Esophagus squamous epithelium (tissue), 5 donors: ENCODE results near the gene GFI1B. TPM values are rescaled to one million over a fixed set of nuclear protein-coding genes. Genes with fewer than 3 reads are reported as not detected.

ENCODE experiments used
- DNase-seq: peaks from one replicate; lab custom pipeline; 2025; lab: John Stamatoyannopoulos, UW
- H3K27ac ChIP-seq, 4 donors: fragments of 200-600 bp; sonication (generic); one replicate each; pipeline ENCODE4 v1.5.1; 2016 to 2019; ENCODE audit warnings: mild to moderate bottlenecking in 1 of 4
- H3K27me3 ChIP-seq, 4 donors: fragments of 200-600 bp; sonication (generic); 1 replicate in 3 of 4; 2 replicates in 1 of 4; pipeline versions ENCODE4 v1.5.1 to v1.6.0; 2017 to 2021; ENCODE audit warnings: antibody characterized with exemption in 1 of 4
- H3K36me3 ChIP-seq, 3 donors: fragments of 200-600 bp; sonication (generic); one replicate each; pipeline ENCODE4 v1.5.1; 2016 to 2019
- H3K4me1 ChIP-seq, 3 donors: fragments of 200-600 bp; sonication (generic); one replicate each; pipeline ENCODE4 v1.5.1; 2017 to 2019
- H3K4me3 ChIP-seq, 4 donors: fragments of 200-600 bp; sonication (generic); 1 replicate in 3 of 4; 2 replicates in 1 of 4; pipeline ENCODE4 v1.5.1; 2016 to 2019; ENCODE audit warnings: mild to moderate bottlenecking in 2 of 4, moderate library complexity in 1 of 4
- H3K9me3 ChIP-seq, 3 donors: fragments of 200-600 bp; sonication (generic); one replicate each; pipeline ENCODE4 v1.5.1; 2016 to 2019
- CTCF ChIP-seq, 6 experiments: fragments of 450-650 bp in 4 of 6; fragments of 200-600 bp in 2 of 6; sonication (generic) in 2 of 6; IDR thresholded peaks; one replicate each; pipeline ENCODE4 v1.5.1; 2016 to 2019; ENCODE audit warnings: antibody characterized with exemption in 6 of 6, mild to moderate bottlenecking in 4 of 6, moderate library complexity in 4 of 6
- POLR2A ChIP-seq, 4 donors: fragments of 450-650 bp; IDR thresholded peaks; one replicate each; pipeline ENCODE4 v1.6.1; 2017; ENCODE audit warnings: antibody characterized with exemption in 4 of 4, mild to moderate bottlenecking in 4 of 4, moderate library complexity in 3 of 4
- WGBS, 2 donors: methylation state at CpG; one replicate each; pipeline ENCODE4 v1.1.5; 2018; 5-methylcytosine and 5-hydroxymethylcytosine counted together
- intact Hi-C: fragments of 100-400 bp; cut with DNase I; formaldehyde crosslinking; loops from one replicate; pipeline ENCODE4 v1.15.0; 2022
- total RNA-seq, 4 donors: library from RNA; depleted of rRNA; stranded (reverse); fragments of >200 nt; gene quantifications; one replicate each; pipeline ENCODE4 v1.1.0, GENCODE V29; 2016
- donor health status: DM: yes; HTN: yes; CAD: no.

Gene GFI1B
- total RNA-seq, 4 donors from 2014 or later = 0.57 TPM; not detected in 3

GRCh38 chr9:132990781-132991180, 12.3 kb downstream of the GFI1B start:
- Histone ChIP-seq H3K27ac (no peak overlapping the region), H3K27me3 (peaks cover 0 to 64% (median 0%) of the 10 kb centered on the region in 4 donors), H3K4me3 (no peak overlapping the region), H3K9me3 (no peaks in the 10 kb centered on the region), H3K4me1 (peaks cover 16 to 45% (median 19%) of the 10 kb centered on the region in 3 donors), H3K36me3 (no peaks in the 10 kb centered on the region)
- WGBS, 2 donors = 92 to 93% methylated on average over 3 to 6 of the region's 14 CpGs
- intact Hi-C loops = no loop called here
- TF ChIP-seq POLR2A (IDR thresholded peaks at IDR 0.05) = no peak
- no peak for TF ChIP-seq CTCF (IDR thresholded peaks at IDR 0.05)
- no peak for DNase-seq

- WGBS, 2 donors = 43 to 67% methylated on average over 10 to 14 of the region's 16 CpGs
- intact Hi-C loops = no loop called here
- no peak overlapping the region for H3K4me3 ChIP-seq
- H3K9me3 ChIP-seq = no peaks in the 10 kb centered on the region
- H3K4me1 ChIP-seq = peaks cover 16 to 48% (median 19%) of the 10 kb centered on the region in 3 donors
- no peak for DNase-seq
- H3K27ac ChIP-seq = no peak overlapping the region
- peaks cover 0 to 64% (median 0%) of the 10 kb centered on the region in 4 donors for H3K27me3 ChIP-seq
- H3K36me3 ChIP-seq = no peaks in the 10 kb centered on the region
- TF ChIP-seq POLR2A (IDR thresholded peaks at IDR 0.05) (no peak), CTCF (IDR thresholded peaks at IDR 0.05) (no peak)
These were observed 13.1 kb downstream of the GFI1B start for GRCh38 chr9:132991351-132992300.

GRCh38 chr9:132993511-132993939, 15.0 kb downstream of the GFI1B start:
- DNase-seq = no peak
- intact Hi-C loops = no loop called here
- H3K27ac ChIP-seq = peak overlapping the region; percentile 78 to 93 (median 90)
- H3K27me3 ChIP-seq = peaks cover 0 to 66% (median 0%) of the 10 kb centered on the region in 4 donors
- no peak overlapping the region for H3K4me3 ChIP-seq
- H3K9me3 ChIP-seq = no peaks in the 10 kb centered on the region
- TF ChIP-seq CTCF (IDR thresholded peaks at IDR 0.05) (no peak), POLR2A (IDR thresholded peaks at IDR 0.05) (no peak)
- no peaks in the 10 kb centered on the region for H3K36me3 ChIP-seq
- 31 to 53% methylated on average over 5 to 14 of the region's 14 CpGs for WGBS, 2 donors
- H3K4me1 ChIP-seq = peaks cover 16 to 45% (median 19%) of the 10 kb centered on the region in 3 donors

- DNase-seq = no peak
- Histone ChIP-seq H3K36me3 (no peaks in the 10 kb centered on the region), H3K27me3 (peaks cover 0 to 74% (median 0%) of the 10 kb centered on the region in 4 donors), H3K4me1 (peaks cover 16 to 45% (median 19%) of the 10 kb centered on the region in 3 donors), H3K9me3 (no peaks in the 10 kb centered on the region), H3K27ac (peak overlapping the region; percentile 78 to 93 (median 90)), H3K4me3 (peak overlapping the region in 1 of 4 donors; percentile 12)
- TF ChIP-seq CTCF (IDR thresholded peaks at IDR 0.05) (no peak), POLR2A (IDR thresholded peaks at IDR 0.05) (peak in 1 of 4 donors; percentile 32)
- 6 to 12% methylated on average over 3 to 5 of the region's 13 CpGs for WGBS, 2 donors
- intact Hi-C loops = no loop called here
These were observed 16.1 kb downstream of the GFI1B start for GRCh38 chr9:132994410-132995120.
